ENCODE measurements around the gene CBX8. TPM values are rescaled to one million over a fixed set of nuclear protein-coding genes. Genes with fewer than 3 reads are reported as not detected.

Gene CBX8
- total RNA-seq, 1 donor from 2014 or later: 16.3 TPM

GRCh38 chr17:79825580-79825921, 28.7 kb upstream of the CBX8 start:
- peaks cover 48% of the 10 kb centered on the region for H3K27me3 Mint-ChIP-seq (ENCODE audit: low read depth)
- H3K9me3 Mint-ChIP-seq: no peaks in the 10 kb centered on the region
- peaks cover 31% of the 10 kb centered on the region for H3K4me1 Mint-ChIP-seq
- no peak for DNase-seq (ENCODE audit: low spot score in 2 of 2, unreplicated experiment in 2 of 2)
- no peaks in the 10 kb centered on the region for H3K36me3 Mint-ChIP-seq
- no peak for TF ChIP-seq CTCF (IDR thresholded peaks at IDR 0.05; ENCODE audit: unreplicated experiment)
- no peak overlapping the region for H3K27ac Mint-ChIP-seq
- no peak overlapping the region for H3K4me3 Mint-ChIP-seq

GRCh38 chr17:79824893-79825579, 28.2 kb upstream of the CBX8 start:
- no peak overlapping the region for H3K27ac Mint-ChIP-seq
- DNase-seq (ENCODE audit: low spot score in 2 of 2, unreplicated experiment in 2 of 2): no peak
- H3K9me3 Mint-ChIP-seq: no peaks in the 10 kb centered on the region
- no peaks in the 10 kb centered on the region for H3K36me3 Mint-ChIP-seq
- H3K4me1 Mint-ChIP-seq: peaks cover 31% of the 10 kb centered on the region
- peaks cover 52% of the 10 kb centered on the region for H3K27me3 Mint-ChIP-seq (ENCODE audit: low read depth)
- TF ChIP-seq CTCF (IDR thresholded peaks at IDR 0.05; ENCODE audit: unreplicated experiment): no peak
- no peak overlapping the region for H3K4me3 Mint-ChIP-seq

DNA sequence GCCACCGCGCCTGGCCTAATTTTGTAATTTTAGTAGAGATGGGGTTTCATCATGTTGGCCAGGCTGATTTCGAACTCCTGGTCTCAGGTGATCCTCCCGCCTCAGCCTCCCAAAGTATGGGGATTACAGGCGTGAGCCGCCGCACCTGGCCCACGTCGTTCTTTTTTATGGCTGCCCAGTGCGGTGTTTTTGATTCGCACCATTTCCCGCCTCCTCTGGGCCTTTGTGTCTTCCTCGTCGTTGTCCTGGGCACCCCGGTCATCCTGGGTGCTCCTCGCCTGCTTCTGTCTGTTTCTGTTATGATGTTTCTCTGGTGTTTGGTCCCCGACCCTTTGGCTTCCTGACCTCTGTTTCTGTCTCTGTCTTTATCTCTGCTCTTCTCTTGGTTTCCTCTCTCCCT, 27.4 kb upstream of the CBX8 start:
- no peak overlapping the region for H3K27ac Mint-ChIP-seq
- TF ChIP-seq CTCF (IDR thresholded peaks at IDR 0.05; ENCODE audit: unreplicated experiment): no peak
- no peaks in the 10 kb centered on the region for H3K36me3 Mint-ChIP-seq
- no peaks in the 10 kb centered on the region for H3K9me3 Mint-ChIP-seq
- H3K4me1 Mint-ChIP-seq: peaks cover 26% of the 10 kb centered on the region
- DNase-seq (ENCODE audit: low spot score in 2 of 2, unreplicated experiment in 2 of 2): no peak
- H3K4me3 Mint-ChIP-seq: no peak overlapping the region
- H3K27me3 Mint-ChIP-seq (ENCODE audit: low read depth): peaks cover 56% of the 10 kb centered on the region

- Mint-ChIP-seq H3K9me3 (no peaks in the 10 kb centered on the region), H3K27ac (no peak overlapping the region), H3K27me3 (ENCODE audit: low read depth) (peaks cover 72% of the 10 kb centered on the region), H3K4me1 (peaks cover 16% of the 10 kb centered on the region), H3K36me3 (no peaks in the 10 kb centered on the region), H3K4me3 (no peak overlapping the region)
- no peak for DNase-seq (ENCODE audit: low spot score in 2 of 2, unreplicated experiment in 2 of 2)
- TF ChIP-seq CTCF (IDR thresholded peaks at IDR 0.05; ENCODE audit: unreplicated experiment): no peak
These were observed 25.8 kb upstream of the CBX8 start for GRCh38 chr17:79822583-79823124.

- Mint-ChIP-seq H3K36me3 (no peaks in the 10 kb centered on the region), H3K27ac (no peak overlapping the region), H3K9me3 (no peaks in the 10 kb centered on the region), H3K4me1 (peaks cover 9% of the 10 kb centered on the region), H3K4me3 (no peak overlapping the region), H3K27me3 (ENCODE audit: low read depth) (peaks cover 80% of the 10 kb centered on the region)
- DNase-seq (ENCODE audit: low spot score in 2 of 2, unreplicated experiment in 2 of 2): no peak
- TF ChIP-seq CTCF (IDR thresholded peaks at IDR 0.05; ENCODE audit: unreplicated experiment): no peak
These were observed 24.6 kb upstream of the CBX8 start for GRCh38 chr17:79821331-79822095.

Measured in mesothelial cell of epicardium (in vitro differentiated cells).